ENCODE measurements around the gene SOX18.
"Not testable (repeated sequence)": the region's sequence is repeated elsewhere in the genome, so short reads cannot be mapped to it uniquely, and the experiment has no call there.

The SOX18 gene

GRCh38 chr20:64015635-64016034, 33.8 kb downstream of the SOX18 start:
- DNase-seq, result no peak

DNA sequence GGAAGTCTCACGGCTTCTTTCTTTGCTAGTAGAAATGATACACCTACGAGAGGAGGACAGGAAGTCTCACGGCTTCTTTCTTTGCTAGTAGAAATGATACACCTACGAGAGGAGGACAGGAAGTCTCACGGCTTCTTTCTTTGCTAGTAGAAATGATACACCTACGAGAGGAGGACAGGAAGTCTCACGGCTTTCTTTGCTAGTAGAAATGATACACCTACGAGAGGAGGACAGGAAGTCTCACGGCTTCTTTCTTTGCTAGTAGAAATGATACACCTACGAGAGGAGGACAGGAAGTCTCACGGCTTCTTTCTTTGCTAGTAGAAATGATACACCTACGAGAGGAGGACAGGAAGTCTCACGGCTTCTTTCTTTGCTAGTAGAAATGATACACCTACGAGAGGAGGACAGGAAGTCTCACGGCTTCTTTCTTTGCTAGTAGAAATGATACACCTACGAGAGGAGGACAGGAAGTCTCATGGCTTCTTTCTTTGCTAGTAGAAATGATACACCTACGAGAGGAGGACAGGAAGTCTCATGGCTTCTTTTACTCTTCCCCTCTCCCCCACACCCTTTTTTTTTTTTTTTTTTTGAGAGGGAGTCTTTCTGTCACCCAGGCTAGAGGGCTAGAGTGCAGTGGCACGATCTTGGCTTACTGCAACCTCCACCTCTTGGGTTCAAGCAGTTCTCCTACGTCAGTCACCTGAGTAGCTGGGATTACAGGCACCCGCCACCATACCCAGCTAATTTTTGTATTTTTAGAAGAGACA, 36.9 kb downstream of the SOX18 start:
- DNase-seq, result not testable (repeated sequence)

- no peak for DNase-seq
These were observed 38.1 kb downstream of the SOX18 start for GRCh38 chr20:64011366-64011779.

DNA sequence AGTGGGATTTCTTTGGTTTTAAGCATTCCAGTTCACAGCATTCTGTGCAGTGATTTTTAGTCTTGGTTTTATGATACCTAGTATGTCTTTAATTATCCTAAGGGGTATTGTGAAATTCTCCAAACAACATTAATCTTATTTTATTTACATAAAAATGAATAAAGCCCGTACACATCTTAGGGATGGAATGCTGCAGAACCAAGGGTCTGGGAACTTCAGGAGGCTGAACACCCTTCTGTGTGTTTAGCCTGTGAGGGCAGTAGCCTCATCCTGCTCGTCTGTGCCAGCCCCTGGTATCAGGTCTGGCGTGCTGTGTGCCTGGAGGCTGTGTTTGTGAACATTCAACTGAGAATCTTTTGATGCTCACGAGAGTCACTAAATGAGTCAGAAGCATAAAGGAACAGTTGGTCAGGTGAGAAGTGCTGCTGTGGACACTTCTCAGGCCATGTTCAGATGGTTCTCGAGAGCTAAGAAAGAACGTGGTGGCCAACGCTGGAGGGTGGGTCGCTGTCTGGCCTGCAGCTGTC, 38.7 kb downstream of the SOX18 start:
- no peak for DNase-seq

GRCh38 chr20:64009811-64010387, 39.5 kb downstream of the SOX18 start:
- no peak for DNase-seq

DNA sequence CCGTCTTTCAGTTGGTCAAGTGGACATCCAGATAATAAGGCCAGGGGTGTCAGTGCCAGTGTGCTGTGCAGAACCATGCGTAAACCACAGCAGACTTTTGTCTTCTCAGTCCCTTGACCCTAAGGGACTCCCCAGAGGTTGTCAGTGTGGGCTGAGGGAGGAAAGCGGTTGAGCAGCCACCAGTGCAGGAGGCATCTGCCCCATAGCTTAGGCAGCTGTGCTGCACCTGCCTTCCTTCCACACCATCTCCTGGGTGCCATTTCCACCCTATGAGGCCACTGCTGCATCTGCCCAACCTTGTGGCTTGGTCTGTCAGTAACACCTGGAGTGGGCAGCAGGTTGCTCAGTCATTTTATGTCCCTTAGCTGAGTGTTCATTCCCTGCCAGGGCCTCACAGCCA, 42.5 kb downstream of the SOX18 start:
- DNase-seq, result no peak

GRCh38 chr20:64006490-64006889, 42.9 kb downstream of the SOX18 start:
- DNase-seq, result no peak

DNA sequence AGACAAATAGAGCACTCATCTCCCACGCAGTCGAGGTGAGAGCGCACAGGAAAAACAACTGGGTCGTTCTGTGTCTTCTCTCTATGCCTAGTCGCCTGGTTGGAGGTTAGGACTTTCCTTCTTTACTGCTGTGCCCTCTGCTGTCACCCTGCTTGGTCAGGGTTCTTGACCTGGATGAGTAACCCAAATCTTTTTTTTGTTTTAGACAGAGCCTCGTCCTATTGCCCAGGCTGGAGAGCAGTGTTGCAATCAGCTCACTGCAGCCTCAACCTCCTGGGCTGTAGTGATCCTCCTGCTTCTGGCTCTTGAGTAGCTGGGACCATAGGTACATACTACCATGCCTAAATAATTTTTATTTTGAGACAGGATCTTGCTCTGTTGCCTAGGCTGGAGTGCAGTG, 44.0 kb downstream of the SOX18 start:
- DNase-seq, result no peak

GRCh38 chr20:64003960-64004725, 45.3 kb downstream of the SOX18 start:
- no peak for DNase-seq

- no peak for DNase-seq
These were observed 47.8 kb downstream of the SOX18 start for GRCh38 chr20:64001607-64002011.

DNA sequence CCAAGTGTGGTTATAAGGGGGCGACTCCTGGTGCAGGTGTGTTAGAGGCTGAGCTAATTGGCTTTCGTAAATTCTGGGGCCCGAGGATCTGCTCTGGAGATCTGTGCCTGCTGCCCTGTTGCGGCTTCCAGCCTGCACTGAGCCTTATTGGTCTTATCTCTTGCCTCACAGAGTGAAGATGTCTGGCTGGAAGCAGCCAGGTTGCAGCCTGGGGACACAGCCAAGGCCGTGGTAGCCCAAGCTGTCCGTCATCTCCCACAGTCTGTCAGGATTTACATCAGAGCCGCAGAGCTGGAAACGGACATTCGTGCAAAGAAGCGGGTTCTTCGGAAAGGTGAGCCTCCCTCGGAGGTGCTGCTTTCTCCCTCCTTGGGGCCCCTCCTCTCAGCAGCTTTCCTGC, 48.5 kb downstream of the SOX18 start:
- no peak for DNase-seq

All from T1000 (cell line).